HFFc6 (cell line): ENCODE data around the gene KBTBD3. TPM values are rescaled to one million over a fixed set of nuclear protein-coding genes. Genes with fewer than 3 reads are reported as not detected.

Experiments
- DNase-seq: peaks from one replicate; pipeline ENCODE4 v3.0.0-alpha.2; 2018
- H3K27ac Mint-ChIP-seq: 2 replicates; pipeline ENCODE4 v1.8.0; 2020; ENCODE audit warnings: mild to moderate bottlenecking, mixed read lengths
- H3K27me3 Mint-ChIP-seq: 2 replicates; pipeline ENCODE4 v1.8.0; 2021; ENCODE audit warnings: mild to moderate bottlenecking, moderate library complexity, mixed read lengths; ENCODE audit not compliant: insufficient read depth
- H3K36me3 Mint-ChIP-seq: 2 replicates; pipeline ENCODE4 v1.8.0; 2021; ENCODE audit warnings: low read depth, mixed read lengths
- H3K4me1 Mint-ChIP-seq: 2 replicates; pipeline ENCODE4 v1.8.0; 2020; ENCODE audit warnings: low read depth, mixed read lengths
- H3K4me3 Mint-ChIP-seq: 2 replicates; pipeline ENCODE4 v1.8.0; 2020; ENCODE audit warnings: mild to moderate bottlenecking, moderate library complexity, mixed read lengths
- H3K9me3 Mint-ChIP-seq: 2 replicates; pipeline ENCODE4 v1.8.0; 2020; ENCODE audit warnings: mild to moderate bottlenecking, mixed read lengths
- total RNA-seq, 6 experiments: library from RNA; stranded (reverse); fragmentation: NEBNext Ultra II Directional; extraction: Animal tissue kit (Norgen Biotek cat#: 25700); gene quantifications; 2 replicates in 1 of 6; 3 replicates in 5 of 6; pipeline ENCODE4 v1.2.3, GENCODE V29; 2021
- TF ChIP-seq, protein P1 (sequence below): fragments of 200-600 bp; sonication (generic); IDR thresholded peaks from 2 replicates; pipeline ENCODE4 v1.5.0; 2021; ENCODE audit warnings: antibody characterized with exemption, mild to moderate bottlenecking

Gene KBTBD3
- total RNA-seq, 6 experiments from 2014 or later, result 2.4 to 5.0 (median 4.0) TPM

DNA sequence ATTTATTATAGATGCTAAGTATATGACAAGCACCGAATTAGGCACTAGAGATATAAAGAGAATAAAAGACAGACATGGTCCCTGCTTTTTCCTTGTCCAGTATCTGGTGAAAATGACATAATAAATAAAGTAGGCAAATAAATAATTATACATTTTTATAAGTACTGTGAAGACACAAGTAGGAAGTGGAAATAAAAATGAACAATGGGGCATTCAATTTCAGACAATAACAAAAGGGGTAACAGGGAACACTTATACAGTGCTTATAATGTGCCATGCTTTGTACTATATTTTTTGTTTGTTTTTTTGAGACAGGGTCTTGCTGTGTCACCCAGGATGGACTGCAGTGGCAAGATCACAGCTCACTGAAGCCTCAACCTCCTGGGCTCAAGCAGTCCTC lies 4.3 kb downstream of the KBTBD3 start:
- TF ChIP-seq, protein P1, sequence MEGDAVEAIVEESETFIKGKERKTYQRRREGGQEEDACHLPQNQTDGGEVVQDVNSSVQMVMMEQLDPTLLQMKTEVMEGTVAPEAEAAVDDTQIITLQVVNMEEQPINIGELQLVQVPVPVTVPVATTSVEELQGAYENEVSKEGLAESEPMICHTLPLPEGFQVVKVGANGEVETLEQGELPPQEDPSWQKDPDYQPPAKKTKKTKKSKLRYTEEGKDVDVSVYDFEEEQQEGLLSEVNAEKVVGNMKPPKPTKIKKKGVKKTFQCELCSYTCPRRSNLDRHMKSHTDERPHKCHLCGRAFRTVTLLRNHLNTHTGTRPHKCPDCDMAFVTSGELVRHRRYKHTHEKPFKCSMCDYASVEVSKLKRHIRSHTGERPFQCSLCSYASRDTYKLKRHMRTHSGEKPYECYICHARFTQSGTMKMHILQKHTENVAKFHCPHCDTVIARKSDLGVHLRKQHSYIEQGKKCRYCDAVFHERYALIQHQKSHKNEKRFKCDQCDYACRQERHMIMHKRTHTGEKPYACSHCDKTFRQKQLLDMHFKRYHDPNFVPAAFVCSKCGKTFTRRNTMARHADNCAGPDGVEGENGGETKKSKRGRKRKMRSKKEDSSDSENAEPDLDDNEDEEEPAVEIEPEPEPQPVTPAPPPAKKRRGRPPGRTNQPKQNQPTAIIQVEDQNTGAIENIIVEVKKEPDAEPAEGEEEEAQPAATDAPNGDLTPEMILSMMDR, result no peak
- H3K4me3 Mint-ChIP-seq, result no peak overlapping the region
- no peaks in the 10 kb centered on the region for H3K9me3 Mint-ChIP-seq
- no peaks in the 10 kb centered on the region for H3K36me3 Mint-ChIP-seq
- H3K27ac Mint-ChIP-seq, result no peak overlapping the region
- no peaks in the 10 kb centered on the region for H3K27me3 Mint-ChIP-seq
- no peak for DNase-seq
- H3K4me1 Mint-ChIP-seq, result peaks cover 10% of the 10 kb centered on the region

DNA sequence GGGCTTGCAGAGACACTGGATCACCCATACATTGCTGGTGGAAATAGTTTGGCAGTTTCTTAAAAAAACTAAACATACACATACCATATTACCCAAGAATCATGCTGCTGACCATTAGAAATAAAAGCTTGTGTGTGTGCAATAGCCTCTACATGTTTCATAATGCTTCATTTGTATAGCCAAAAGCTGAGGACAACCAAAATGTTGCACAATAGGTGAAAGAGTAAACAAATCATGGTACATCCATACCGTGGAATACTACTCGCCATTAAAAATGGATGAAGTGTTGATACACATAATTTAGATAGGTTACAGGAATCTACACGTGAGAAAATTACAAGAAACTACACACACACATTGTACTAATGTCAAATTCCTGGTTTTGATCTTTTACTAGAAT lies 6.5 kb downstream of the KBTBD3 start:
- no peaks in the 10 kb centered on the region for H3K9me3 Mint-ChIP-seq
- TF ChIP-seq, protein P1, result no peak

DNA sequence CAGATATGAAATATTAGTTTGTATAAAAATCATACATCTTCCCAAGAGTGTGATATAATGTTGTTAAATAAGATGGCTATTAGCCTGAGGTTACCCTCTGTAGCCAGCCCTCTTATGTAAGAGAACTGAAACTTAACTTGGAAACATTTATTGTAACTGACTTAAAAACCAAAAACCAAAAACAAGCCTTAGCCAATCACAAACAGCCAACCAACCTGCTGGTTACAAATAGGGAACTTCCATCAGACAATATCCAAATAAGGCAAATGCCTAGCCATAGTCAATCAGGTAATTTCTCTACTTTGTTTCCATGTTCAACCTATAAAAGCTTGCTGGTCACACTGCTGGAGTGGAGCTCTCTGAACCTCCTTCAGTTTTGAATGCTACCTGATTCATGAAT lies 14.1 kb downstream of the KBTBD3 start:
- Mint-ChIP-seq H3K4me1 (no peaks in the 10 kb centered on the region), H3K27me3 (no peaks in the 10 kb centered on the region), H3K9me3 (no peaks in the 10 kb centered on the region), H3K27ac (no peak overlapping the region), H3K36me3 (no peaks in the 10 kb centered on the region), H3K4me3 (no peak overlapping the region)
- DNase-seq, result no peak
- TF ChIP-seq, protein P1, result no peak

More for the DNA sequence above, 6.5 kb downstream of the KBTBD3 start:
- Mint-ChIP-seq H3K4me1 (no peaks in the 10 kb centered on the region), H3K27me3 (no peaks in the 10 kb centered on the region), H3K27ac (no peak overlapping the region), H3K4me3 (no peak overlapping the region), H3K36me3 (no peaks in the 10 kb centered on the region)
- no peak for DNase-seq

DNA sequence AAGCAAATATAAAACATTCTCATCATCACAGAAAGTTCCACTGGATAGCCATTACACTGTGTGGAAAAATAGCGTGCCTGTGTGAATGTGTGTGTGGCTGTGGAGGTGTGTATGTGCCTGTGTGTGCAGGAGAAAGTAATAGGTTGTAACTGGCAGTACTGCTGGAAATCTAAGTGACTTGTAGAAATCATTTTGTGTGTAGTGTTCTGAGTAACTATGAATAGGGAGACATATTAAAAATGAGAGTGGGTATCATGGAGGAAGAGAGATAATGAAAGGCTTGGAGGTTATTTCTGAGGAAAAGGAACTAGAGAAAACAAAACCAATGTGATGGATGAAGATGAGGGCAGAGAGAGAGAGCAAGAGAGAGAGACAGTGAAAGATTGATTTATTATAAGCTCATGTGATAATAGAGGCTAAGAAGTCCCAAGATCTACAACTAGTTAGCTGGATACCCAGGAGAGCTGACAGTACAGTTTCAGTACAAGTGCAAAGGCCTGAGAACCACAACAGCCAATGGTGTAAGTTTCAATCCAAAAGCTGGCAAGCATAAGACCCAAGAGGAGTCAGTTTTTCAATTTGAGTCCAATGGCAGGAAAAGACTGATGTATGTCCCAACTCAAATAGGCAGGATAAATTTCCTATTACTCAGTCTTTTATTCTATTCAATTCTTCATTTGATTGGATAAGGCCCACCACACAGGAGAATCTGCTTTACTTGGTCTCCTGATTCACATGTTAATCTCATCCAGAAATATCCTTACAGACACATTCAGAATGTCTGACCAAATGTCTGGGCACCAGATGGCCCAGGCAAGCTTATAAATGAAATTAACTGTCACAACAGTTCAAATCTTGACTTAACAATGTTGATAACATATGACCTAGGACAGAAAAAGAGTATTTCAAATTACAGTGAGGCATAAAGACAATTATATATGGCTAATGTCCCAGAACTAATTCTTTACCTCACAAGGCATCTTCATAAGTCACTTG lies 14.9 kb downstream of the KBTBD3 start:
- no peaks in the 10 kb centered on the region for H3K4me1 Mint-ChIP-seq
- H3K27me3 Mint-ChIP-seq, result no peaks in the 10 kb centered on the region
- H3K4me3 Mint-ChIP-seq, result no peak overlapping the region
- no peak overlapping the region for H3K27ac Mint-ChIP-seq
- H3K9me3 Mint-ChIP-seq, result no peaks in the 10 kb centered on the region
- H3K36me3 Mint-ChIP-seq, result no peaks in the 10 kb centered on the region
- TF ChIP-seq, protein P1, result no peak
- no peak for DNase-seq

DNA sequence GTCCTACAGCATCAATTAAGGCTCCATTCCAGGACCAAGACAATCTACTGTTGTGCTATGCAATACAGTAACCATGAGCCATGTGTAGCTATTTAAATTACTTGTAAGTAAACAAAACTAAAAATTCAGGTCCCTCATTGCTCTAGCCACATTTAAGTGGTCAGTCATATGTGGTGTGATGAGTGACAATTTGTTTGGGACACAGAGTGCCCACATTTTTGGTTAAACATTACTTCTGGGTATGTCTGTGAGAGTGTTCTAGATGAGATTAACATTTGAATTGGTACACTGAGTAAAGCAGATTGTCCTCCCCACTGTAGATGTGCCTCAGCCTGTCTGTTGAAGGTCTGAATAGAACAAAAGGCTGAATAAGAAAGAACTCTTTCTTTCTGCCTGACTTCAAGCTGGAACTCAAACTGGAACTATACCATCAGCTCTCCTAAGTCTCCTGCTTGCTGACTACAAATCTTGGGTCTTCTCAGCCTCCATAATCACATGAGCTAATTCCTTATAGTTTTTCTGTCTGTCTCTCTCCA lies 15.8 kb downstream of the KBTBD3 start:
- Mint-ChIP-seq H3K27ac (no peak overlapping the region), H3K9me3 (no peaks in the 10 kb centered on the region), H3K4me3 (no peak overlapping the region), H3K27me3 (no peaks in the 10 kb centered on the region), H3K4me1 (no peaks in the 10 kb centered on the region), H3K36me3 (no peaks in the 10 kb centered on the region)
- no peak for DNase-seq
- TF ChIP-seq, protein P1, result no peak
